HG03521 (cell line): ENCODE measurements around the gene NR6A1.

Experiments
- ATAC-seq: cut with Tn5 transposase; IDR thresholded peaks from one replicate; pipeline ENCODE4 v1.9.1; 2021; ENCODE audit warnings: mild to moderate bottlenecking, moderate library complexity; ENCODE audit not compliant: unreplicated experiment

The NR6A1 gene

GRCh38 chr9:124695280-124695890, 75.7 kb downstream of the NR6A1 start:
- ATAC-seq = no peak

- no peak for ATAC-seq
Observed at GRCh38 chr9:124694414-124695279, 76.5 kb downstream of the NR6A1 start.

DNA sequence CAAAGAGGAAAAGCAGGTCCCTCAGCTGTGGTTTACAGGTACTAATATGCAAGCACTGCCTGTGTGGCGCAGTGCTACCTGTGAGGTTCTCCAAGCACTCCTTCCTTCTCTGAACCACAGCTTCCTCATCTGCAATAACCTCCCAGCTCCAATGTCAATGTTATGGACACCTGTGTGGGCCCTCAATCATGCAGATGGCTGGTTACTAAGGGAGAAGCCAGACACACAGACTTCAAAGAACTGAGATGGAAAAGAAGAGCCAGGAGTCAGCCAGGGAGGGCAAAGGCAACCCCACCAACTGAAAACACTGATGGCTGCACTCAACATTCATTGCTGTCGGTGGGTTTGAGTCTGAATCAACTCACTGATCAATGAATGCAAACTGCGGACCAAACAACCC, 77.7 kb downstream of the NR6A1 start:
- no peak for ATAC-seq

DNA sequence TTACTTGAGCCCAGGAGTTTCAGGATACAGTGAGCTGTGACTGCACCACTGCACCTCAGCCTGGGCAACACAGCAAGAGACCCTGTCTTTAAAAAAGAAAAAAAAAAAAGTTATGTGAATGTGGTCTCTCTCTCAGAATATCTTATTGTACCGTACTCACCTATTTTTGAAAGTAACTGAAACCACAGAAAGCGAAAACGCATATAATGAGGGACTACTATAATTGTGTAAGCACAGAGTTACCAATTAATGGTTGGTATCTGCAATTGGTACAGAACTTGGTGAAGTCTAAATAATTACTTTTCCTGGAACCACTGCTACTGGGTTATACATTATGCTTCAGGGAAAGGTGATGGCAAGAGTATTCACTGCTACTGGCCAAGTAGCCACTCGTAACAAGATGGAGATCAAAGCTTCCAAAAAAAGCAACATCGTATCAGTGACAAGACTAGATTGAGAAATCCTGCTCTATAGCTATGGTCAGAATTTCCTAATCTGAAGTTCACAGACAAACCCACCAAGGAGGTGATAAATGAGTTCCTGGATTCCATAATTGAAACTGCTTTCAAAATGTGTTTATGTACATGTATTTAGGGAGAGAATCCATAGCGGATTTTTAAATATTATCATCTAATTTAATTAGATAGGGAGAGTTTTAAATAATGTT, 82.7 kb downstream of the NR6A1 start:
- ATAC-seq = no peak

DNA sequence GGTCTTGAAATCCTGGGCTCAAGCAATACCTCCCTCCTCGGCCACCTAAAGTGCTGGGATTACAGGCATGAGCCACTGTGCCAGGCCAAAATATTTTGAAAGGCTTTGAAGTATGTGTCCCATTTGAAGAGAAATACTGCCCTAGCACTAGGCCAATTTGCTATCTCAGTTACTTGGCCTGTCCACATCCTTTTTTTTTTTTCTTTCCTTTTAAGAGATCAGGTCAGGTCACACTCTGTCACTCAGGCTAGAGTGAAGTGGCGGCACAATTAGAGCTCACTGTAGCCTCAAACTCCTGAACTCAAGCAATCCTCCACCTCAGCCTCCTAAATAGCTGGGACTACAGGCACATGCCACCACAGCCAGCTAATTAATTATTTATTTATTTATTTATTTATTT, 84.2 kb downstream of the NR6A1 start:
- ATAC-seq = no peak

GRCh38 chr9:124685217-124685616, 85.9 kb downstream of the NR6A1 start:
- ATAC-seq = no peak

GRCh38 chr9:124684169-124684568, 86.9 kb downstream of the NR6A1 start:
- ATAC-seq = no peak

GRCh38 chr9:124683043-124683442, 88.1 kb downstream of the NR6A1 start:
- no peak for ATAC-seq

- no peak for ATAC-seq
Observed at GRCh38 chr9:124680714-124681390, 90.3 kb downstream of the NR6A1 start.

GRCh38 chr9:124680049-124680448, 91.1 kb downstream of the NR6A1 start:
- no peak for ATAC-seq

- ATAC-seq = no peak
Observed at GRCh38 chr9:124676159-124676551, 95.0 kb downstream of the NR6A1 start.

DNA sequence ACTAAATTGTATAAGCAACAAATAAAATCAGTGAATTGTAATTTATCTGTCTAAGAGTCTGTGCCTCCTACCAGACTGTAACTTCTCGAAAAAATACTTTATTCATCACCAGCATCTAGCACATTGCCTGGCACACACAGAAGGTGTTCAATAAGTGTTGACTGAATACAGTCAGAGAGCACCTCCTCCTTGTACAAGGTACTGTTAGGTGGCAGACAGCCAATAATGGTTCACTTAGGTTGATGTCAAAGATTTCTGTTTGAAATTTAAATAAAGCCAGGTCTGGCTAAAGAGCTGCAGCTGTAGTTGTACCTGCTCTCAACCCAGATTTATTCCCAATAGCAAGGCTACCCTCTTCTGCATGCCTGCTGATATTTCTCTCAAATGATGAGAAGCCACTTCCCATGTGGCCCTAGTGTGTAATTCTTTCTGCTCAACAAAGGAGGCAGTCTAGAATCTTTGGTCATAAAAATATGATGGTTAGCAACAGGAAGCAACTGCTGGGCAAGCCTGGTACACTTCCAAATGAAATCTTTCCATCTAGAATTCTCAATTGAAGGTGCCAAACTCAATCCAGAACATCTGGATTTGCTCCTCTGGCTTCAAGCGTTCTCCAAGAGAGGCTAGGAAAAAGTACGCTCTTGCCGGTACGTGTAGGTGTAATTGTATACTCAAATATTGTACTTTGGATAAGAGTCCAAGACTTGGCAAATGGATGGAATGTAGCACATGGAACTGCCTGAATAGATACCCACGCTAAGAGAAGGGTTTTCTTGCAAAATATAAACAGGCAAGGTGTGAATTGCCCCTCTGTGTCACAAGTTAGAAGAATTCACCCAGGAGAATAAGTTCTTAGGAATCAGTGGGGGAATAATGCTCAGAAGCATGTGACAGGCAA, 95.6 kb downstream of the NR6A1 start:
- no peak for ATAC-seq

- no peak for ATAC-seq
Observed at GRCh38 chr9:124674651-124675050, 96.5 kb downstream of the NR6A1 start.

DNA sequence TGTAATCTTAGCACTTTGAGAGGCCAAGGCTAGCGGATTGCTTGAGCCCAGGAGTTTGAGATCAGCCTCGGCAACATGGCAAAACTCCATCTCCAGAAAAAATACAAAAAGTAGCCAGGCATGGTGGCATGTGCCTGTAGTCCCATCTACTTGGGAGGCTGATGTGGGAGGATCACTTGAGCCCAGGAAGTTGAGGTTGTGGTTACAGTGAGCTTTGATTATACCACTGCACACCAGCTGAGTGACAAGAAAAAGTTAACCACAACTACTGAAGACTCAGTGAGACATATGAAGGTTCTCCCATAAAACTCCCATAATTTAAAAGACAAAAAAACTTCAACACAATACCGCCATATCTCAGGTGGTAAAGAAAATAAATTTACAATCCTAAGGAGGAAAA, 98.0 kb downstream of the NR6A1 start:
- no peak for ATAC-seq

DNA sequence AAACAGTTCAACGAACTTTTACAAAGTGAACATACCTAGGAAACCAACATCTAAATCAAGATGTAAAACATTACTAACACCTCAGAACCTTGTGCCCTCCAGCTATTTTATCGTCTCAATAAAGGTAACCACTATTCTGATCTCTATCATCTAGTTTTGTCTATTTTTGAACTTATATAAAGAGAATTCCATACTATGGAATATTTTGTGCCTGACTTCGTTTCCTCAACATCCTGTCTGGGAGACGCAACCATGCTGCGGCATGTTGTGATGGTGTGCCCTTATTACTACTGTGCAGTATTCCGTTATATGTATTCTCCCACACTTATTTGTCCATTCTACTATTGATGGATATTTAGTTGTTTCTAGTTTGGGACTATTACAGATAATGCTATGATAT, 99.2 kb downstream of the NR6A1 start:
- no peak for ATAC-seq

GRCh38 chr9:124666642-124667041, 104.5 kb downstream of the NR6A1 start:
- no peak for ATAC-seq

DNA sequence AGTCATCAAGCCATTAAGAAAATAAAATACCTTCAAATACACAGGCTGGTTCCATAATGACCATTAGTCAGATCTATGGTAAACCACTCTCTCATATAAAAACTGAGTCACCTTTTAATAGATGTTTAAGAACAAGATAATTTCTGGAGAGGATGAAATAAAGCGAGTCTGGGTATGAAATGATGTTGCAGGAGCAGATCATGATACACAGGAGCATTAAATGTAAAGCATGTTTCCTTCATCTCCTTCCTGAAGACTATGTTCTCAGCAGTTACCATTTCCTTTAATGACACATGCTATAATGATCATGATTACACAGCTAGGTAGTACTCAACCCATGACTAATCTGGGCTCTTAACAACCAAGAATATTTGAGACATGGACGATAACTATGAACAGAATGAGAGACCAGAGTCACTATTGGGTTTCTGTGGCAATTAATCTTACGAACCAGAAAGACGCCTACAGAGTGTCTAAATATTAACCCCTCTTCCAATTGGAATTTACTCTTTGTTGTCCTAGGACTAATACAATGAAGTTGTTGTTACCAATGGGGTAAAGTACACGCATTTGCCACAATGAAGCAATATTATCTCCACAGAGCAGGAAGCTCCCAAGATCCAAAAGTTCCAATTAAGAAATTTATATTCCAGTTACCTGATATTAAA, 105.6 kb downstream of the NR6A1 start:
- ATAC-seq = no peak

GRCh38 chr9:124664143-124664542, 107.0 kb downstream of the NR6A1 start:
- no peak for ATAC-seq

- no peak for ATAC-seq
Observed at GRCh38 chr9:124663046-124663961, 107.8 kb downstream of the NR6A1 start.
